Measurements from ENCODE around the gene MUC15.

The MUC15 gene

GRCh38 chr11:26578998-26579661 lies 7.1 kb upstream of the MUC15 start:
- Histone ChIP-seq H3K9me3 (no peaks in the 10 kb centered on the region), H3K27me3 (no peaks in the 10 kb centered on the region), H3K4me3 (ENCODE audit: low read depth, low read length) (no peak overlapping the region), H3K4me1 (no peaks in the 10 kb centered on the region), H3K36me3 (no peaks in the 10 kb centered on the region)
- no peak for TF ChIP-seq CTCF (IDR thresholded peaks at IDR 0.05; ENCODE audit: low read depth, low read length)
- no peak for DNase-seq

GRCh38 chr11:26575946-26576345 lies 3.9 kb upstream of the MUC15 start:
- H3K27me3 ChIP-seq, result no peaks in the 10 kb centered on the region
- H3K4me3 ChIP-seq (ENCODE audit: low read depth, low read length), result no peak overlapping the region
- no peak for DNase-seq
- H3K4me1 ChIP-seq, result no peaks in the 10 kb centered on the region
- no peak for TF ChIP-seq CTCF (IDR thresholded peaks at IDR 0.05; ENCODE audit: low read depth, low read length)
- H3K36me3 ChIP-seq, result no peaks in the 10 kb centered on the region
- no peaks in the 10 kb centered on the region for H3K9me3 ChIP-seq

GRCh38 chr11:26573896-26574295 lies 1.8 kb upstream of the MUC15 start:
- TF ChIP-seq CTCF (IDR thresholded peaks at IDR 0.05; ENCODE audit: low read depth, low read length), result no peak
- no peaks in the 10 kb centered on the region for H3K36me3 ChIP-seq
- no peaks in the 10 kb centered on the region for H3K4me1 ChIP-seq
- H3K4me3 ChIP-seq (ENCODE audit: low read depth, low read length), result no peak overlapping the region
- no peak for DNase-seq
- no peaks in the 10 kb centered on the region for H3K9me3 ChIP-seq
- H3K27me3 ChIP-seq, result no peaks in the 10 kb centered on the region

GRCh38 chr11:26572770-26573402 lies 823 bp upstream of the MUC15 start:
- Histone ChIP-seq H3K4me1 (no peaks in the 10 kb centered on the region), H3K4me3 (ENCODE audit: low read depth, low read length) (no peak overlapping the region), H3K36me3 (no peaks in the 10 kb centered on the region), H3K9me3 (no peaks in the 10 kb centered on the region), H3K27me3 (no peaks in the 10 kb centered on the region)
- no peak for TF ChIP-seq CTCF (IDR thresholded peaks at IDR 0.05; ENCODE audit: low read depth, low read length)
- no peak for DNase-seq

- H3K9me3 ChIP-seq, result no peaks in the 10 kb centered on the region
- H3K36me3 ChIP-seq, result no peaks in the 10 kb centered on the region
- no peak for DNase-seq
- H3K4me3 ChIP-seq (ENCODE audit: low read depth, low read length), result no peak overlapping the region
- no peaks in the 10 kb centered on the region for H3K27me3 ChIP-seq
- TF ChIP-seq CTCF (IDR thresholded peaks at IDR 0.05; ENCODE audit: low read depth, low read length), result no peak
- H3K4me1 ChIP-seq, result no peaks in the 10 kb centered on the region
Observed at GRCh38 chr11:26569646-26570045, 2.4 kb downstream of the MUC15 start.

GRCh38 chr11:26558190-26558589 lies 13.9 kb downstream of the MUC15 start:
- no peak for TF ChIP-seq CTCF (IDR thresholded peaks at IDR 0.05; ENCODE audit: low read depth, low read length)
- Histone ChIP-seq H3K27me3 (no peaks in the 10 kb centered on the region), H3K36me3 (no peaks in the 10 kb centered on the region), H3K4me3 (ENCODE audit: low read depth, low read length) (no peak overlapping the region), H3K9me3 (no peaks in the 10 kb centered on the region), H3K4me1 (no peaks in the 10 kb centered on the region)
- DNase-seq, result no peak
